ENCODE data around the gene ZSCAN22.

DNA sequence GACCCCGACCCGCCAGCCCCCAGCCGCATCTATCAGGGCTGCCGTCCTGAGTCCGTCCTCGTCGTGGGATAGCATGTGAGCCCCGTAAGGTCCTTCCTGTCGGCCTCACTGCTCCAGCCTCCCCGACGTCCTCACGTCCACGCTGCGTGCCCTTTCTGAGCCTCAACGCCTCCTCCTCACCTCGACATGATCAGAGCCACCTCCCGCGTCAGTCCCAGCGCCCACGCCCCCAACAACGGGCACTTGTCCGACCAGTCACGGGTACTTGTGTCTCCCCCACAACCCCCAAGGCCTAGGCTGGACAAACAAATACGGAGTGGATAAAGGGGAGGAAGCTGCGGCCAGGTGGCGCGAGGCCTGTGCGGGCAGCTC lies 35.1 kb downstream of the ZSCAN22 start:
- TF ChIP-seq, protein P1, sequence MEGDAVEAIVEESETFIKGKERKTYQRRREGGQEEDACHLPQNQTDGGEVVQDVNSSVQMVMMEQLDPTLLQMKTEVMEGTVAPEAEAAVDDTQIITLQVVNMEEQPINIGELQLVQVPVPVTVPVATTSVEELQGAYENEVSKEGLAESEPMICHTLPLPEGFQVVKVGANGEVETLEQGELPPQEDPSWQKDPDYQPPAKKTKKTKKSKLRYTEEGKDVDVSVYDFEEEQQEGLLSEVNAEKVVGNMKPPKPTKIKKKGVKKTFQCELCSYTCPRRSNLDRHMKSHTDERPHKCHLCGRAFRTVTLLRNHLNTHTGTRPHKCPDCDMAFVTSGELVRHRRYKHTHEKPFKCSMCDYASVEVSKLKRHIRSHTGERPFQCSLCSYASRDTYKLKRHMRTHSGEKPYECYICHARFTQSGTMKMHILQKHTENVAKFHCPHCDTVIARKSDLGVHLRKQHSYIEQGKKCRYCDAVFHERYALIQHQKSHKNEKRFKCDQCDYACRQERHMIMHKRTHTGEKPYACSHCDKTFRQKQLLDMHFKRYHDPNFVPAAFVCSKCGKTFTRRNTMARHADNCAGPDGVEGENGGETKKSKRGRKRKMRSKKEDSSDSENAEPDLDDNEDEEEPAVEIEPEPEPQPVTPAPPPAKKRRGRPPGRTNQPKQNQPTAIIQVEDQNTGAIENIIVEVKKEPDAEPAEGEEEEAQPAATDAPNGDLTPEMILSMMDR (IDR thresholded peaks at IDR 0.05) = no peak
- TF ChIP-seq EP300 (IDR thresholded peaks at IDR 0.05) = no peak
- TF ChIP-seq POLR2A (IDR thresholded peaks at IDR 0.05) = no peak

All from gastroesophageal sphincter (tissue), 3 donors.